Activated CD4-positive, alpha-beta T cell treated with anti-CD3 and anti-CD28 coated beads, Interleukin-2, amount 10 ng/mL, durations not matched to agents 24 days and 14 days (primary cell): ENCODE measurements around the gene PKMYT1. TPM values are rescaled to one million over a fixed set of nuclear protein-coding genes. Genes with fewer than 3 reads are reported as not detected.

Experiments
- DNase-seq: peaks from one replicate; pipeline ENCODE4 v3.0.0; 2022
- H3K27ac Mint-ChIP-seq: one replicate; pipeline ENCODE4 v1.8.0; 2022; ENCODE audit warnings: mild to moderate bottlenecking, mixed read lengths
- H3K27me3 Mint-ChIP-seq: one replicate; pipeline ENCODE4 v1.8.0; 2022; ENCODE audit warnings: mixed read lengths
- H3K36me3 Mint-ChIP-seq: one replicate; pipeline ENCODE4 v1.8.0; 2022; ENCODE audit warnings: low read depth, mild to moderate bottlenecking, mixed read lengths
- H3K4me1 Mint-ChIP-seq: one replicate; pipeline ENCODE4 v1.8.0; 2021; ENCODE audit warnings: mixed read lengths
- H3K4me3 Mint-ChIP-seq: one replicate; pipeline ENCODE4 v1.8.0; 2022; ENCODE audit warnings: mild to moderate bottlenecking, moderate library complexity, mixed read lengths
- H3K9me3 Mint-ChIP-seq: one replicate; pipeline ENCODE4 v1.8.0; 2021; ENCODE audit warnings: mixed read lengths
- intact Hi-C: fragments of 100-400 bp; cut with micrococcal nuclease; formaldehyde crosslinking; loops from one replicate; pipeline ENCODE4 v1.15.1; 2023
- total RNA-seq: library from RNA; stranded (reverse); gene quantifications from 2 replicates; pipeline ENCODE4 v1.2.3, GENCODE V29; 2022

Gene PKMYT1
- total RNA-seq, 1 donor from 2014 or later = 152 TPM

DNA sequence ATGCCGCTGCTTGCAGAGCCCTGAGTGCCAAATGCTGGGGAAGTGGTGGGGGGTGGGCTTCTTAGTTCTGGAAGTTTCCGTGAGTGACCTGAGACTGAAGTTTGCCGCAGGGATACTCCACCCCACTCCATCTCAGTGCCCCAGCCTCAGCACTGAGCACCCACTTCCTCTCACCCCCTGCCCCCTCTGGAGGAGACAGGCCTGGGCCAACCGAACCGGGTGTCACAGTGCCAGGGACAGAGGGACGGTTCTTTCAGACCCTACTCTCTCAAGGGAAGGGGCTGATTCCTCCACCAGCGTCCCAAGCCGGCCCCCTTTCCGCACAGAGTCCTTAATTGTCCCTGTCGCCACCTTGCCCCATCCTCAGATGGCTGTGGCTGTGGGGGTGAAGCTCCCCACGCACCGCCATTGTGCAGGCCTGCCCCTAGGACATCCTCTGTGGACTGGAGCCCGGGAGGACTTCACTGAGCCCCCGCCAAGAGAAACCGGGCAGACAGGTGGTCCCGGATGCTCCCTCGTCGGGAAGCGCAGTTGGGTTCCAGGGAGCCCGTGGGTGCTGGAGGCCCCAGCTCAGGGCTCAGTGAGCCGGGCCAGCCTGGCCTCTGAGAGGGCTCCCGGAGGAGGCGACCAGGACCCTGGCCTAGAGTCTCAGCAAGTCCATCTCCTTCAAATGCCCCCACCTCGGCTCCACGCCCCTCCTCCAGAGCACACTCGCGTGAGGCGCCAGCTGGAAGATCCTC lies 17.7 kb downstream of the PKMYT1 start:
- H3K9me3 Mint-ChIP-seq = no peaks in the 10 kb centered on the region
- H3K27ac Mint-ChIP-seq = no peak overlapping the region
- peaks cover 10% of the 10 kb centered on the region for H3K4me1 Mint-ChIP-seq
- DNase-seq = peak; percentile 60
- H3K36me3 Mint-ChIP-seq = no peaks in the 10 kb centered on the region
- peak overlapping the region; percentile 40 for H3K4me3 Mint-ChIP-seq
- H3K27me3 Mint-ChIP-seq = peaks cover 26% of the 10 kb centered on the region
- intact Hi-C loops = loop anchor here (5.0 kb wide), 2 partner anchors 50 to 80 kb away; partner anchors contain the start of genes FLYWCH1 and FLYWCH2

DNA sequence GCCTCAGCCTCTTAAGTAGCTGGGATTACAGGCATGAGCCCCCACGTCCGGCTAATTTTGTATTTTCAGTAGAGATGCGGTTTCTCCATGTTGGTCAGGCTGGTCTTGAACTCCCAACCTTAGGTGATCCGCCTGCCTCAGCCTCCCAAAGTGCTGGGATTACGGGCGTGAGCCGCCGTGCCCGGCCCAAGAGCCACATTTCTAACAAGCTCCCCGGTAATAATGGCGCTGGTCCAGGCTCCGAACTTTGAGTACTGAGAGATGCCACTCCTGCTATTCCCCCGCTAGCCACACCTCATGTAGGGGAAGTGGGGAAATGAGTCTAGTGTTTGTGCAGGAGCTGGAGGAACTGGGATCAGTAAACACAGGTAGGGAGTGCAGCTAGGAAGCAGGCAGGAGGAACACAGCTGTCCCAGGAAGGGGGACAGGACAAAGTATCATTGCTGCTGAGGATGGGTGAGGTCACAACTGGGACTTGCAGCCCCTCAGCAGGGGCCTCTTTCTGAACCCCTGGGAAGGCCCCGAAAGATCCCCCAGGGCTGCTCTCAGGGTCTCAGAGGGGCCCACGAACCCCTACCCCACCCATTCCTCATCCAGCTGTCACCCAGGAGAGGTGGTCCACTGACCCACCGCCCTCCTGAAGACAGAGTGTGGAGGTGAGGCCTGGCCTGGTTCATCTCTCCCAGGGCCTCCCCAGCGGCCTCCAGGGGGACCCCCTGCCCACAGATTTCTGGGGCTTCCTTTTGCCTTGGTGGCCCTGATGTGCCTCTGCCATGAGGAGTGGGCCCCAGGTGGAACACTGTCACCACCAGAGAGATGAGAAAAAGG lies 19.8 kb downstream of the PKMYT1 start:
- DNase-seq = no peak
- Mint-ChIP-seq H3K27me3 (peaks cover 26% of the 10 kb centered on the region), H3K36me3 (no peaks in the 10 kb centered on the region), H3K4me3 (no peak overlapping the region), H3K9me3 (no peaks in the 10 kb centered on the region), H3K27ac (no peak overlapping the region), H3K4me1 (peaks cover 12% of the 10 kb centered on the region)
- intact Hi-C loops = loop anchor here (5.0 kb wide), 2 partner anchors 48 to 78 kb away; partner anchors contain the start of genes FLYWCH1 and FLYWCH2

DNA sequence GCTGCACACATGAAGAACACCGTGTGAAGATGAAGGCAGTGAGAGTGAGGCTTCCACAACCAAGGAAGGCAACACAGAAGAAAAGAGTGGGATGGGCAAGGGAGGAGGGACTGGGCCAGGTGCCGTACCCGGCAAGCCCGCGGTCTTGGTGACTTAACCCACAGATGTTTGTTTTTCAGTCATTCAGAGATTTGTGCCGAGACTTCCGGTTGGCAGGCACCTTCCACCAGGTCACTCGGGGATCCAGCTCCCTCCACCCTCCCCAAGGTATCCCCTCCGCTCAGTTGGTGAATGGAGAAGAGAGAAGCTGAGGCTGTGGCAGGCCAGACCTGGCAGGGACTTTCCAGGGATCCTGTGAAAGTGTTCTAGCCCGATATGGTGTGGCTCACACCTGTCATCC lies 21.0 kb downstream of the PKMYT1 start:
- Mint-ChIP-seq H3K36me3 (no peaks in the 10 kb centered on the region), H3K4me1 (peaks cover 12% of the 10 kb centered on the region), H3K27me3 (peaks cover 21% of the 10 kb centered on the region), H3K27ac (no peak overlapping the region), H3K4me3 (no peak overlapping the region), H3K9me3 (no peaks in the 10 kb centered on the region)
- intact Hi-C loops = no loop called here
- no peak for DNase-seq

DNA sequence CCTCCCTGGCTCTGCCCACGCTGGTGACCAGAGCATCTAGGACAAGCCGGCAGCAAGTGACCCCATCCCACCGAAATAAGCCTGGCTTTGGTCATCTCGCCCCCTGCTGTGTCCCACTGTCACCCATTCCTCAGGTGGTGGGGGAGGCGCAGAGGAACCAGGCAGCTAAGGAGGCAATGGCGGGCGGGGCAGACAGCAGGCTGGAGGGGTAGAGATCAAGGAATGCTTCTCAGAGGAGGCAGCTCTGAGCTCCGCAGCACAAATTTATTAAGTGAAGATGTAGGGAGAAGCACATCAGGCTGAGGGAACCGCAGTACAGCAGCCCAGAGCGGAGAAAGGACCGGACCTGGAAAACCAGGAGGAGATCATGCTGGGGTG lies 23.7 kb downstream of the PKMYT1 start:
- Mint-ChIP-seq H3K9me3 (no peaks in the 10 kb centered on the region), H3K4me3 (no peak overlapping the region), H3K4me1 (peaks cover 3% of the 10 kb centered on the region), H3K27ac (no peak overlapping the region), H3K27me3 (peaks cover 8% of the 10 kb centered on the region), H3K36me3 (no peaks in the 10 kb centered on the region)
- intact Hi-C loops = no loop called here
- DNase-seq = no peak

- no peak overlapping the region for H3K27ac Mint-ChIP-seq
- H3K4me1 Mint-ChIP-seq = peaks cover 3% of the 10 kb centered on the region
Measured at GRCh38 chr16:2955779-2956578, 24.3 kb downstream of the PKMYT1 start.

DNA sequence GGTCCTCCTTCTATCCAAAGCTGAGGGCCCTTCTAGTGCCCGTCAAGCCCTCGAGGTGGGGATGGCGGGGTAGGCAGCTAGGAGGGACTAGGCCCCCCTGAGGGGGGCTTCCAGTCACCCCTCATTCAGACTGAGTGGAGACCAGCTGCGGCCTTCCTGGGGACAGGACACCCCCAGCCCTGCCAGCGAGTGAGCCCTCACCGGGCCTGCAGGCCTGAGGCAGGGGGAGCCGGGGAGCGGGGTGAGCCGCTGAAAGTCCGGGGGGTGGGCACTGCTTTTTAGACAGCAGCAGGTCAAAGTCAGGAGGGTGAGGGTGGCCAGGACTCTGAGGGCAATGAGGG lies 24.8 kb downstream of the PKMYT1 start:
- intact Hi-C loops = no loop called here
- no peak for DNase-seq
- H3K4me1 Mint-ChIP-seq = peaks cover 3% of the 10 kb centered on the region
- no peak overlapping the region for H3K27ac Mint-ChIP-seq
- no peak overlapping the region for H3K4me3 Mint-ChIP-seq
- peaks cover 8% of the 10 kb centered on the region for H3K27me3 Mint-ChIP-seq
- H3K9me3 Mint-ChIP-seq = no peaks in the 10 kb centered on the region
- no peaks in the 10 kb centered on the region for H3K36me3 Mint-ChIP-seq

More at GRCh38 chr16:2955779-2956578, 24.3 kb downstream of the PKMYT1 start:
- Mint-ChIP-seq H3K4me3 (no peak overlapping the region), H3K9me3 (no peaks in the 10 kb centered on the region), H3K36me3 (no peaks in the 10 kb centered on the region), H3K27me3 (peaks cover 8% of the 10 kb centered on the region)
- no peak for DNase-seq
- intact Hi-C loops = no loop called here

- H3K4me1 Mint-ChIP-seq = peaks cover 3% of the 10 kb centered on the region
- H3K36me3 Mint-ChIP-seq = no peaks in the 10 kb centered on the region
- no peak overlapping the region for H3K4me3 Mint-ChIP-seq
- H3K9me3 Mint-ChIP-seq = no peaks in the 10 kb centered on the region
- no peak overlapping the region for H3K27ac Mint-ChIP-seq
- DNase-seq = no peak
- intact Hi-C loops = no loop called here
- peaks cover 6% of the 10 kb centered on the region for H3K27me3 Mint-ChIP-seq
Measured at GRCh38 chr16:2954656-2955381, 25.4 kb downstream of the PKMYT1 start.

DNA sequence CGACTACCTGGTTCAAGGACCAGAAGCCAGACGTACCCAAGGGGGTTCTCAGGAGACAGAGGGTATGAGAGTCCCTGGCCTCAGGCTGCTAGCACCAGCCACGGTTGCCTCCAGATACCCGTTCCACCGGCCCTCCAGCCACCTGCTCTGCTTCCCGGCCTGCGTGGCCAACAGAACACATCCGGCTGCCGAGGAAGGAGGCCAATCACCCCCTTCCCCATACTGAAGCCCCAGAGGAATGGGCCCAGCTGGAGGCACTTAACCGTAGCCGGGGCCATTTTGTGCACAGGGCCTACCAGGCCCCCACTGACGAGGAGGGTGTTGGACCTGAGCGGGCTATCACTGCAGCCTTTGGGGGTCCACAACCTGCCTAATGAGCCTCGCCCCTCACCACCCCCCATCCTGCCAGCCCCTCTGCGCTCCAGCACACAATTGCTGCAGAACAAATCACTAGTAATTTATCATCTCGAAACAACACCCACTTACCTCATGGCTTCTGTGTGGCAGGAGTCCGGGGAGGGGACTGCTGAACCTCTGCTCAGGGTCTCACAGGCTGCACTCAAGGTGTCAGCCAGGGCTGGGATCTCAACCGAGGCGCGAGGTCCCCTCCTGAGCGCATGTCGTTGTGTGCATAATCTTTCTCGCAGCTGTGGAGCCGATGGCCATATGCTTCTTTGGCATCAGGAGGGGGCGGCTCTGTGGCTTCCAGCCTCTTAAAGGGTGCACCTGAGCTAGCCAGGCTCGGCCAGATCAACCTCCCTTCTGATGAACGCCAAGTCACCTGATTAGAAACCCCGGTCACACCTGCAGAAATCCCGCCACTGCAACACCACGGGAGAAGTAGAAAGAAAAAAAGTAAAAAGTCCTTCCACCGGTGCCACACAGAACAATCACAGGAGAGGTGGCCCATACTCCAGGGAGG lies 26.3 kb downstream of the PKMYT1 start:
- Mint-ChIP-seq H3K4me1 (peaks cover 3% of the 10 kb centered on the region), H3K4me3 (no peak overlapping the region), H3K9me3 (no peaks in the 10 kb centered on the region)

GRCh38 chr16:2952679-2953078 lies 27.6 kb downstream of the PKMYT1 start:
- Mint-ChIP-seq H3K4me3 (no peak overlapping the region), H3K36me3 (peaks cover 2% of the 10 kb centered on the region), H3K27ac (no peak overlapping the region), H3K27me3 (peaks cover 3% of the 10 kb centered on the region), H3K4me1 (peaks cover 3% of the 10 kb centered on the region), H3K9me3 (no peaks in the 10 kb centered on the region)
- no peak for DNase-seq
- intact Hi-C loops = no loop called here

More for the DNA sequence above, 26.3 kb downstream of the PKMYT1 start:
- Mint-ChIP-seq H3K27me3 (peaks cover 4% of the 10 kb centered on the region), H3K27ac (no peak overlapping the region), H3K36me3 (peaks cover 2% of the 10 kb centered on the region)
- intact Hi-C loops = no loop called here
- DNase-seq = no peak

DNA sequence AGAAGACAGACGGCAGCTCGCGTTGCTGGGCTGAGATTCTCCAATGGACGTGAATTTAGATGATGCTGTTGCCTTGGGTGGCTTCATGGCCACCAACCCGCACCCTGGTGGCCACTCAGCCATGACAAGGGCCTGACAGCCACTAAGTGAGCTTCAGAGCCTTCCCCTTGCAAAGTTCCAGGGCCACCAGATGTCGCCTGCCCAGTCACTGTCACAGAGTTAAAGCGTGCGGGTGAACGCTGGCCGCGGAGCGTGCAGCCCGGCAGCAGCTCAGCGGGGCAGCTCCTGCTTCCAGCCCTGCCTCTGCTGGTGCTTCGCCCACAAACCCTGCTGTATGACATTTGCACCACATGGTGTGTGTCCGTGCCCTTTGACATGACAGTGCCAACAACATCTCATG lies 29.5 kb downstream of the PKMYT1 start:
- no peaks in the 10 kb centered on the region for H3K27me3 Mint-ChIP-seq
- intact Hi-C loops = no loop called here
- peaks cover 2% of the 10 kb centered on the region for H3K36me3 Mint-ChIP-seq
- H3K9me3 Mint-ChIP-seq = no peaks in the 10 kb centered on the region
- no peak overlapping the region for H3K4me3 Mint-ChIP-seq
- H3K4me1 Mint-ChIP-seq = no peaks in the 10 kb centered on the region
- no peak overlapping the region for H3K27ac Mint-ChIP-seq
- DNase-seq = no peak

GRCh38 chr16:2950353-2950724 lies 29.9 kb downstream of the PKMYT1 start:
- no peak for DNase-seq
- Mint-ChIP-seq H3K27me3 (no peaks in the 10 kb centered on the region), H3K9me3 (no peaks in the 10 kb centered on the region), H3K4me3 (no peak overlapping the region), H3K36me3 (peaks cover 2% of the 10 kb centered on the region), H3K4me1 (no peaks in the 10 kb centered on the region), H3K27ac (no peak overlapping the region)
- intact Hi-C loops = no loop called here

GRCh38 chr16:2949705-2950352 lies 30.4 kb downstream of the PKMYT1 start:
- Mint-ChIP-seq H3K9me3 (no peaks in the 10 kb centered on the region), H3K4me3 (no peak overlapping the region), H3K27ac (no peak overlapping the region), H3K36me3 (peaks cover 2% of the 10 kb centered on the region), H3K4me1 (no peaks in the 10 kb centered on the region), H3K27me3 (no peaks in the 10 kb centered on the region)
- no peak for DNase-seq
- intact Hi-C loops = no loop called here
